Transverse colon (tissue), 3 donors: ENCODE results near the gene TLCD2.

Experiments
- POLR2A ChIP-seq: fragments of 450-650 bp; IDR thresholded peaks from one replicate; pipeline ENCODE4 v1.6.1; 2016; ENCODE audit warnings: antibody characterized with exemption, mild to moderate bottlenecking, moderate library complexity
- TF ChIP-seq, protein P1 (sequence below), 5 experiments: fragments of 200-600 bp in 3 of 5; fragments of 450-650 bp in 2 of 5; sonication (generic) in 3 of 5; IDR thresholded peaks; 1 replicate in 2 of 5; 2 replicates in 3 of 5; pipeline ENCODE4 v1.5.1; 2016 to 2017; ENCODE audit warnings: antibody characterized with exemption in 5 of 5, inconsistent platforms in 3 of 5, mild to moderate bottlenecking in 2 of 5, moderate library complexity in 1 of 5

DNA sequence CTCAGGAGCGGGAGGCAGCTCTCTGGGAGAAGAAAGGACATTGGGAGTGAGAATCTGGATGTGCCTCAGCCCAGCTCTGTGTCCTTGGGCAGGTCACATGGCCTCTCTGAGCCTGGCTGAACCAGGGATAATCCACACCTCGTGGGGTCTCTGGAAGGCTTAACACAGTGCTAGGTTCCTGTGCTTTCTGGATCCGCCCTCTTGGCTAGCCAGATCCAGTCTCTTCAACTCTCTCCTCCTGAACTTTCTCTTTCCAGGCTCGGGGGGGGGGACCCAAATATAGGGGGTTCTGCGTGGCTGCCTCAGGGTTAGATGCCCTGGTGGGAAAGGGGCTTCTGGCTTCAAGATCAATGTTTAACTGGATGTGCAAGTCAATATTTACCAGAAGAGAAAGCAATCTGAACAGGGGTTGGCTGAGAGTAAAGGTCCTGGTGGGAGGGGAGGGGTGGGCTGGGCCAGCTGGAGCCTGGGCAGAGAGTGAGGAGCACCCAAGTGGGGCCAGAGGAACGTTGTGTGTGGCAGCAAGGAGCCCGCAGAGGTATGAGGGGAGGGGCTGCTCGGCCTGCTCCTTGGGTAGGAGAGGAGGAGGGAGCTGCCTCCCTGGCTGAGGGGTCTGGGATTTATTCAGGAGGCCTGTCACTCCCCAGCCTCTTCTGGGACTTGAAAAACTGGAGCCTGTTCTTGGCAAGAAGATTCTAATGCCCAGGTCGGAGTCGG, 32.4 kb upstream of the TLCD2 start, which contains the start of gene SERPINF2:
- TF ChIP-seq, protein P1, sequence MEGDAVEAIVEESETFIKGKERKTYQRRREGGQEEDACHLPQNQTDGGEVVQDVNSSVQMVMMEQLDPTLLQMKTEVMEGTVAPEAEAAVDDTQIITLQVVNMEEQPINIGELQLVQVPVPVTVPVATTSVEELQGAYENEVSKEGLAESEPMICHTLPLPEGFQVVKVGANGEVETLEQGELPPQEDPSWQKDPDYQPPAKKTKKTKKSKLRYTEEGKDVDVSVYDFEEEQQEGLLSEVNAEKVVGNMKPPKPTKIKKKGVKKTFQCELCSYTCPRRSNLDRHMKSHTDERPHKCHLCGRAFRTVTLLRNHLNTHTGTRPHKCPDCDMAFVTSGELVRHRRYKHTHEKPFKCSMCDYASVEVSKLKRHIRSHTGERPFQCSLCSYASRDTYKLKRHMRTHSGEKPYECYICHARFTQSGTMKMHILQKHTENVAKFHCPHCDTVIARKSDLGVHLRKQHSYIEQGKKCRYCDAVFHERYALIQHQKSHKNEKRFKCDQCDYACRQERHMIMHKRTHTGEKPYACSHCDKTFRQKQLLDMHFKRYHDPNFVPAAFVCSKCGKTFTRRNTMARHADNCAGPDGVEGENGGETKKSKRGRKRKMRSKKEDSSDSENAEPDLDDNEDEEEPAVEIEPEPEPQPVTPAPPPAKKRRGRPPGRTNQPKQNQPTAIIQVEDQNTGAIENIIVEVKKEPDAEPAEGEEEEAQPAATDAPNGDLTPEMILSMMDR (IDR thresholded peaks at IDR 0.05), result no peak
- no peak for TF ChIP-seq POLR2A
